ENCODE results near the gene RIN3.

The RIN3 gene, protein sequence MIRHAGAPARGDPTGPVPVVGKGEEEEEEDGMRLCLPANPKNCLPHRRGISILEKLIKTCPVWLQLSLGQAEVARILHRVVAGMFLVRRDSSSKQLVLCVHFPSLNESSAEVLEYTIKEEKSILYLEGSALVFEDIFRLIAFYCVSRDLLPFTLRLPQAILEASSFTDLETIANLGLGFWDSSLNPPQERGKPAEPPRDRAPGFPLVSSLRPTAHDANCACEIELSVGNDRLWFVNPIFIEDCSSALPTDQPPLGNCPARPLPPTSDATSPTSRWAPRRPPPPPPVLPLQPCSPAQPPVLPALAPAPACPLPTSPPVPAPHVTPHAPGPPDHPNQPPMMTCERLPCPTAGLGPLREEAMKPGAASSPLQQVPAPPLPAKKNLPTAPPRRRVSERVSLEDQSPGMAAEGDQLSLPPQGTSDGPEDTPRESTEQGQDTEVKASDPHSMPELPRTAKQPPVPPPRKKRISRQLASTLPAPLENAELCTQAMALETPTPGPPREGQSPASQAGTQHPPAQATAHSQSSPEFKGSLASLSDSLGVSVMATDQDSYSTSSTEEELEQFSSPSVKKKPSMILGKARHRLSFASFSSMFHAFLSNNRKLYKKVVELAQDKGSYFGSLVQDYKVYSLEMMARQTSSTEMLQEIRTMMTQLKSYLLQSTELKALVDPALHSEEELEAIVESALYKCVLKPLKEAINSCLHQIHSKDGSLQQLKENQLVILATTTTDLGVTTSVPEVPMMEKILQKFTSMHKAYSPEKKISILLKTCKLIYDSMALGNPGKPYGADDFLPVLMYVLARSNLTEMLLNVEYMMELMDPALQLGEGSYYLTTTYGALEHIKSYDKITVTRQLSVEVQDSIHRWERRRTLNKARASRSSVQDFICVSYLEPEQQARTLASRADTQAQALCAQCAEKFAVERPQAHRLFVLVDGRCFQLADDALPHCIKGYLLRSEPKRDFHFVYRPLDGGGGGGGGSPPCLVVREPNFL

GRCh38 chr14:92513204-92513965, at the start of gene RIN3:
TSS of gene RIN3 (plus strand) at chr14:92513781. CDS start at chr14:92513933, 152 bp downstream.
- in situ Hi-C loops (cut with MboI; ENCODE audit: low sequenced_read_pairs): no loop called here

GRCh38 chr14:92464156-92464555, 49.4 kb upstream of the RIN3 start:
- in situ Hi-C loops (cut with MboI; ENCODE audit: low sequenced_read_pairs): no loop called here

- in situ Hi-C loops (cut with MboI; ENCODE audit: low sequenced_read_pairs): no loop called here
These were observed 48.9 kb upstream of the RIN3 start for GRCh38 chr14:92464716-92465115.

- in situ Hi-C loops (cut with MboI; ENCODE audit: low sequenced_read_pairs): no loop called here
These were observed 48.1 kb upstream of the RIN3 start for GRCh38 chr14:92465353-92466055.

GRCh38 chr14:92466059-92466458, 47.5 kb upstream of the RIN3 start:
- in situ Hi-C loops (cut with MboI; ENCODE audit: low sequenced_read_pairs): no loop called here

DNA sequence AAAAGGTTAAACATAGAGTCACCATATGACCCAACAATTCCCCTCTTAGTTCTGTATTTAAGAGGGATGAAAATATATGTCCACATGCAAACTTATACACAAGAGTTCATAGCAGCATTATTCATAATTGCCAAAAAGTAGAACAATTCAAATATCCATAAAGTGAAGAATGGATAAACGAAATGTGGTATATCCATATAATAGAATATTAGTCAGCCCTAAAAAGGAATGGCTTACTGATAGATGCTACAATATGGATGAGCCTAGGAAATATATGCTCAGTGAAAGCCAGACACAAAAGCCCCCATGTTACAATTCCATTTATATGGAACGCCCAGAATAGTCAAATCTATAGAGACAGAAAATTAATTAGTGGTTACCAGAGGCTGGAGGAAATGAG, 44.1 kb upstream of the RIN3 start:
- in situ Hi-C loops (cut with MboI; ENCODE audit: low sequenced_read_pairs): no loop called here

DNA sequence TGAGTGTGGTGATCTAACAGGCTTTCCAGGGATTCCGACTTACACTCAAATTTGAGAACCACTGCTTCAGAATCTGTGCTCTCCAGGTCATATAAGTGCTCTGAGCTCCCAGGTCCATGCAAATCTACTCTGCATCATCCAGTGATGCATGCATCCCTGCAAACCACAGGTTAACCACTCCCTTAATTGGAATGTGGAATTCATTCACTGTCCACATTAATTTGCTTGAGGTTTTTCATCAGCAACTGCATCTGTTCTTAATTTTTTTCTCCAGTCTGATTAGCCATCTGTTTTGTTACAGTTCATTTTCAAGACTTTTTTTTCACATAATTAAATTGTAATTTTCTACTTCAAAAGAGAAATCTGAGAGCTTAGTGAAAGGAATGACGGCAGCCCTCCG, 43.4 kb upstream of the RIN3 start:
- in situ Hi-C loops (cut with MboI; ENCODE audit: low sequenced_read_pairs): no loop called here

DNA sequence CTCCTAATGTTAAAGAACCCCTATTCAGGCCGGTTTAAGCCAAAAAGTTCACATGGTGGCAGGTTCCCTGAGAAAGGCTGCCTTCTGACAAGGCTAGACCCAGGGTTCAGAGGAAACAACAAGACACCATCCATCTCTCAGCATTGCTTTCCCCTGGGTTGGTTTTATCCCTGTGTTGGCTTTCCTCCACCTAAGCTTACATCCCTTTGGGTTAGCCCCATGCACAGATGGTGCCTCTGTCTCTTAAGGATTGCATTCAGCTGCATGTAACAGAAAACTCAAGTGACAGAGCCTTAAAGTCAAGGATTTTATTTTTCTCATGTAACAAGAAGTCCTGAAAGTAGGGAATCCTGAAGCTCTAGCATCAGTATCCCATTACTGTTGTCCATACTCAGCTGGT, 42.8 kb upstream of the RIN3 start:
- in situ Hi-C loops (cut with MboI; ENCODE audit: low sequenced_read_pairs): no loop called here

DNA sequence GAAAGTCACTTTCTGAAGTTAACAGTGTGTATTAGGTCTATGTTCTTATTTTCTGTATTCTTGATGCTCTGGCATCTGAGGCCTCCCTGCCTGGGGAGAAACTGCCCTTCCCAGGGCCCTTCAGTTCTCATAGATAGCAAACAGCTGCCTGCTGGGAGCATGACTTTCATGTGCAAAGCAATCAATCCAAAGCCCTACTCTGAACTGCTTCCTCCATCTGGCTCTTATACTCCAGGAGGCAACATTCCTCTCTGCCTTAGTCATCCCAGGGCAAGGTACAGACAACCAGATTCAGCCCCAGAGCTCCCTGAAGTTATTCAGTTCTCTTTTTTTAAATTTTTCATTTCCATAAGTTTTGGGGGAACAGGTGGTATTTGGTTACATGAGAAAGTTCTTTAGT, 41.7 kb upstream of the RIN3 start:
- in situ Hi-C loops (cut with MboI; ENCODE audit: low sequenced_read_pairs): no loop called here

GRCh38 chr14:92472860-92473259, 40.7 kb upstream of the RIN3 start:
- in situ Hi-C loops (cut with MboI; ENCODE audit: low sequenced_read_pairs): no loop called here

GRCh38 chr14:92473261-92473968, 40.2 kb upstream of the RIN3 start:
- in situ Hi-C loops (cut with MboI; ENCODE audit: low sequenced_read_pairs): no loop called here

GRCh38 chr14:92473969-92474535, 39.5 kb upstream of the RIN3 start:
- in situ Hi-C loops (cut with MboI; ENCODE audit: low sequenced_read_pairs): no loop called here

- in situ Hi-C loops (cut with MboI; ENCODE audit: low sequenced_read_pairs): no loop called here
These were observed 38.5 kb upstream of the RIN3 start for GRCh38 chr14:92475037-92475436.

GRCh38 chr14:92475451-92476187, 38.0 kb upstream of the RIN3 start:
- in situ Hi-C loops (cut with MboI; ENCODE audit: low sequenced_read_pairs): no loop called here

DNA sequence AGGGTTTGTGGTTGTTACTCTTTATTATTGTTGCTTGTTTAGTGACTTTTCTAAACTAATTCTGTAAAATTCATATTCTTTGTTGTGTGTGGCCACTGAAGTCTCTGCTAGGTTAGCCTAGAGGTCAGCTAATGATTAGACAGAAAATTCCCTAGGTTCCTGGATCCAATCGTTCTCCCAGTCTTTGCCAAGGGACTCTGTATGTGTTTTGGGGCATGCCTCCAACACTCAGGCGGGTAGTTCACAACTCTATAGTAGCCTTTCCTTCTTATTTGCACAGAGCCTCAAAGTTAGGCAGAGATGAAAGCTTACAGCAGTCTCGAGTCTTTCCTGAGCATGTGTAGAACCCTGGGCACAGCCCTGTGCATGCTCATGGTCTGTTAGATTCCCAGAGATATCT, 32.7 kb upstream of the RIN3 start:
- in situ Hi-C loops (cut with MboI; ENCODE audit: low sequenced_read_pairs): no loop called here

- in situ Hi-C loops (cut with MboI; ENCODE audit: low sequenced_read_pairs): no loop called here
These were observed 32.2 kb upstream of the RIN3 start for GRCh38 chr14:92481386-92481785.

GRCh38 chr14:92481811-92482555, 31.6 kb upstream of the RIN3 start:
- in situ Hi-C loops (cut with MboI; ENCODE audit: low sequenced_read_pairs): no loop called here

Data from hTERT RPE-1 (cell line).